ENCODE data around the gene MROH8.

MROH8 gene

GRCh38 chr20:37198932-37199660 is 19.7 kb upstream of the MROH8 start:
- DNase-seq, result no peak

- DNase-seq, result no peak
Measured at GRCh38 chr20:37194621-37195417, 15.5 kb upstream of the MROH8 start.

GRCh38 chr20:37193821-37194220 is 14.5 kb upstream of the MROH8 start:
- no peak for DNase-seq

- DNase-seq, result no peak
Measured at GRCh38 chr20:37193226-37193625, 13.9 kb upstream of the MROH8 start.

GRCh38 chr20:37192137-37192854 is 12.9 kb upstream of the MROH8 start:
- DNase-seq, result peak; percentile 84

GRCh38 chr20:37190354-37191112 is 11.2 kb upstream of the MROH8 start:
- DNase-seq, result no peak

- no peak for DNase-seq
Measured at GRCh38 chr20:37189416-37190016, 10.2 kb upstream of the MROH8 start.

- no peak for DNase-seq
Measured at GRCh38 chr20:37188787-37189186, 9.4 kb upstream of the MROH8 start.

- no peak for DNase-seq
Measured at GRCh38 chr20:37185686-37186085, 6.3 kb upstream of the MROH8 start.

GRCh38 chr20:37179683-37180524 is 556 bp upstream of the MROH8 start:
- peak; percentile 14 for DNase-seq

- DNase-seq, result no peak
Measured at GRCh38 chr20:37172836-37173235, 6.5 kb downstream of the MROH8 start.

GRCh38 chr20:37166867-37167266 is 12.5 kb downstream of the MROH8 start:
- DNase-seq, result no peak

GRCh38 chr20:37165031-37165430 is 14.3 kb downstream of the MROH8 start:
- DNase-seq, result no peak

- no peak for DNase-seq
Measured at GRCh38 chr20:37163832-37164554, 15.4 kb downstream of the MROH8 start.

- DNase-seq, result no peak
Measured at GRCh38 chr20:37162646-37163045, 16.7 kb downstream of the MROH8 start.

- DNase-seq, result no peak
Measured at GRCh38 chr20:37161830-37162549, 17.4 kb downstream of the MROH8 start.

GRCh38 chr20:37160683-37161082 is 18.7 kb downstream of the MROH8 start:
- DNase-seq, result no peak

GRCh38 chr20:37158248-37158647 is 21.1 kb downstream of the MROH8 start:
- no peak for DNase-seq

GRCh38 chr20:37155987-37156386 is 23.4 kb downstream of the MROH8 start:
- no peak for DNase-seq

- DNase-seq, result no peak
Measured at GRCh38 chr20:37154684-37155298, 24.6 kb downstream of the MROH8 start.
